IMR-90 (cell line): ENCODE measurements around the gene ELOVL5. TPM values are rescaled to one million over a fixed set of nuclear protein-coding genes. Genes with fewer than 3 reads are reported as not detected.

Source experiments
- ATAC-seq: fragments of 200-7000 bp; cut with Tn5 transposase; 2 replicates; pipeline ENCODE4 v1.9.1; 2020; ENCODE audit warnings: low read depth, mild to moderate bottlenecking, moderate library complexity
- BruUV-seq: library from RNA; stranded (reverse); fragments of 400-500 nt; replicated peaks from 2 replicates; lab custom pipeline; 2021; lab: Mats Ljungman, UMichigan
- CTCF ChIA-PET: fragments of 300-600 bp; formaldehyde crosslinking; extraction: SDS; loops from one replicate; lab custom pipeline; 2021; ENCODE audit warnings: antibody characterized with exemption; lab: Yijun Ruan, JAX
- POLR2A ChIA-PET: fragments of 300-600 bp; sonication (Branson Sonifier 250); formaldehyde crosslinking; loops from one replicate; lab custom pipeline; 2022; ENCODE audit warnings: antibody characterized with exemption; ENCODE audit not compliant: unreplicated experiment; lab: Charles Lee
- DNase-seq: peaks from one replicate; pipeline ENCODE4 v3.0.0; 2013
- H2AFZ ChIP-seq: replicated peaks from 2 replicates; pipeline ENCODE3; 2013; ENCODE audit warnings: low read length, mild to moderate bottlenecking; ENCODE audit not compliant: poor library complexity
- H2AK5ac ChIP-seq: 2 replicates; pipeline ENCODE4 v1.6.1; 2013; ENCODE audit warnings: low read depth, low read length, inconsistent platforms
- H2AK9ac ChIP-seq: replicated peaks from 2 replicates; pipeline ENCODE3; 2013; ENCODE audit warnings: mild to moderate bottlenecking, low read depth, low read length, moderate library complexity; ENCODE audit not compliant: poor library complexity
- H2BK120ac ChIP-seq: 2 replicates; pipeline ENCODE4 v1.6.1; 2013; ENCODE audit warnings: low read depth, low read length, inconsistent platforms
- H2BK15ac ChIP-seq: 3 replicates; pipeline ENCODE4 v1.6.1; 2013; ENCODE audit warnings: low read depth, low read length, inconsistent platforms
- H2BK20ac ChIP-seq: 2 replicates; pipeline ENCODE4 v1.6.1; 2013; ENCODE audit warnings: low read depth, mild to moderate bottlenecking, inconsistent platforms, low read length, moderate library complexity
- H2BK5ac ChIP-seq: 2 replicates; pipeline ENCODE4 v1.6.1; 2013; ENCODE audit warnings: mild to moderate bottlenecking, low read depth, low read length, inconsistent platforms; ENCODE audit not compliant: poor library complexity, severe bottlenecking
- H3K14ac ChIP-seq: replicated peaks from 2 replicates; pipeline ENCODE4 v1.6.1; 2013; ENCODE audit warnings: low read depth, low read length, inconsistent platforms
- H3K18ac ChIP-seq: 2 replicates; pipeline ENCODE4 v1.6.1; 2013; ENCODE audit warnings: low read depth, low read length, control low read depth
- H3K23ac ChIP-seq: 2 replicates; pipeline ENCODE4 v1.6.1; 2013; ENCODE audit warnings: low read depth, low read length, inconsistent platforms
- H3K27ac ChIP-seq: 2 replicates; pipeline ENCODE4 v1.5.1; 2013; ENCODE audit warnings: mild to moderate bottlenecking, control low read depth, low read length; ENCODE audit not compliant: insufficient read depth
- H3K27me3 ChIP-seq: 2 replicates; pipeline ENCODE4 v1.6.1; 2013; ENCODE audit warnings: low read length; ENCODE audit not compliant: control insufficient read depth, insufficient read depth
- H3K36me3 ChIP-seq: 2 replicates; pipeline ENCODE4 v1.6.1; 2013; ENCODE audit warnings: low read length, mixed read lengths; ENCODE audit not compliant: control insufficient read depth, insufficient read depth
- H3K4ac ChIP-seq: 2 replicates; pipeline ENCODE4 v1.6.1; 2013; ENCODE audit warnings: low read depth, low read length, inconsistent platforms
- H3K4me1 ChIP-seq: 2 replicates; pipeline ENCODE4 v1.6.1; 2013; ENCODE audit warnings: low read length, mixed read lengths; ENCODE audit not compliant: control insufficient read depth, insufficient read depth
- H3K4me2 ChIP-seq: 2 replicates; pipeline ENCODE4 v1.6.1; 2013; ENCODE audit warnings: low read depth, mild to moderate bottlenecking, control low read depth, low read length, moderate library complexity
- H3K4me3 ChIP-seq: 2 replicates; pipeline ENCODE4 v1.5.1; 2013; ENCODE audit warnings: low read depth, mild to moderate bottlenecking, control low read depth, low read length, moderate library complexity; ENCODE audit not compliant: insufficient read depth
- H3K56ac ChIP-seq: 2 replicates; pipeline ENCODE4 v1.6.1; 2013; ENCODE audit warnings: low read length, inconsistent platforms; ENCODE audit not compliant: insufficient read depth; ENCODE audit errors: extremely low read depth
- H3K79me1 ChIP-seq, 2 experiments: 2 replicates each; pipeline ENCODE4 v1.6.1; 2013; ENCODE audit warnings: low read length in 2 of 2, inconsistent platforms in 1 of 2, low read depth in 1 of 2
- H3K9ac ChIP-seq: 2 replicates; pipeline ENCODE4 v1.6.1; 2013; ENCODE audit warnings: low read depth, low read length, control low read depth
- H3K9me1 ChIP-seq: 2 replicates; pipeline ENCODE4 v1.6.1; 2013; ENCODE audit warnings: low read length, inconsistent platforms; ENCODE audit not compliant: insufficient read depth
- H3K9me3 ChIP-seq: 2 replicates; pipeline ENCODE4 v1.6.1; 2013; ENCODE audit warnings: low read length; ENCODE audit not compliant: control insufficient read depth, insufficient read depth
- H4K20me1 ChIP-seq: 2 replicates; pipeline ENCODE4 v1.6.1; 2013; ENCODE audit warnings: low read length, inconsistent platforms; ENCODE audit not compliant: insufficient read depth
- H4K5ac ChIP-seq: 2 replicates; pipeline ENCODE4 v1.6.1; 2013; ENCODE audit warnings: mild to moderate bottlenecking, low read depth, low read length, control low read depth
- H4K8ac ChIP-seq, 2 experiments: 2 replicates each; pipeline ENCODE4 v1.6.1; 2013; ENCODE audit warnings: low read depth in 2 of 2, low read length in 2 of 2, control low read depth in 1 of 2, inconsistent platforms in 1 of 2
- H4K91ac ChIP-seq: 2 replicates; pipeline ENCODE4 v1.6.1; 2013; ENCODE audit warnings: low read depth, low read length, inconsistent platforms; ENCODE audit not compliant: insufficient read depth
- CTCF ChIP-seq: conservative IDR thresholded peaks from 2 replicates; pipeline ENCODE4 v1.5.1; 2012; ENCODE audit warnings: mild to moderate bottlenecking, low read depth, low read length, improper control_type of control experiment
- MAZ ChIP-seq: IDR thresholded peaks from 2 replicates; pipeline ENCODE4 v1.6.1; 2012; ENCODE audit warnings: low read depth, mild to moderate bottlenecking, low read length, improper control_type of control experiment, moderate library complexity, borderline replicate concordance
- WGBS, 2 experiments: methylation state at CpG; one replicate each; pipeline versions ENCODE4 v1.1.5 to v1.1.7; 2013; ENCODE audit warnings: missing lambda C conversion rate in 2 of 2; ENCODE audit not compliant: insufficient read length in 1 of 2; ENCODE audit errors: extremely low coverage in 2 of 2; 5-methylcytosine and 5-hydroxymethylcytosine counted together
- dilution Hi-C: fragments of 300-500 bp; cut with HindIII; formaldehyde crosslinking; loops from one replicate; pipeline ENCODE4 v1.14.3; 2018; ENCODE audit warnings: low sequenced_read_pairs; ENCODE audit not compliant: unreplicated experiment
- in situ Hi-C: fragments of 300-500 bp; cut with MboI; formaldehyde crosslinking; loops from 3 replicates; pipeline ENCODE4 v1.14.3; 2019; ENCODE audit warnings: low sequenced_read_pairs, inconsistent platforms, mixed read lengths
- intact Hi-C: fragments of 100-400 bp; cut with micrococcal nuclease; formaldehyde crosslinking; loops from 2 replicates; pipeline ENCODE4 v1.10.0; 2022
- polyA plus RNA-seq, 3 experiments: library from polyadenylated mRNA; depleted of rRNA; stranded (reverse); fragments of >200 nt; gene quantifications; 2 replicates each; pipeline ENCODE4 v1.2.3, GENCODE V29; 2012; ENCODE audit warnings: low replicate concordance in 1 of 3
- total RNA-seq: library from RNA; depleted of rRNA; stranded (reverse); fragments of >200 nt; gene quantifications from 2 replicates; pipeline ENCODE4 v1.2.3, GENCODE V29; 2012

The ELOVL5 gene
- total and polyA plus RNA-seq, 2 of the 4 experiments (the other 2 are of a cell fraction): 32.1 to 42.3 TPM

DNA sequence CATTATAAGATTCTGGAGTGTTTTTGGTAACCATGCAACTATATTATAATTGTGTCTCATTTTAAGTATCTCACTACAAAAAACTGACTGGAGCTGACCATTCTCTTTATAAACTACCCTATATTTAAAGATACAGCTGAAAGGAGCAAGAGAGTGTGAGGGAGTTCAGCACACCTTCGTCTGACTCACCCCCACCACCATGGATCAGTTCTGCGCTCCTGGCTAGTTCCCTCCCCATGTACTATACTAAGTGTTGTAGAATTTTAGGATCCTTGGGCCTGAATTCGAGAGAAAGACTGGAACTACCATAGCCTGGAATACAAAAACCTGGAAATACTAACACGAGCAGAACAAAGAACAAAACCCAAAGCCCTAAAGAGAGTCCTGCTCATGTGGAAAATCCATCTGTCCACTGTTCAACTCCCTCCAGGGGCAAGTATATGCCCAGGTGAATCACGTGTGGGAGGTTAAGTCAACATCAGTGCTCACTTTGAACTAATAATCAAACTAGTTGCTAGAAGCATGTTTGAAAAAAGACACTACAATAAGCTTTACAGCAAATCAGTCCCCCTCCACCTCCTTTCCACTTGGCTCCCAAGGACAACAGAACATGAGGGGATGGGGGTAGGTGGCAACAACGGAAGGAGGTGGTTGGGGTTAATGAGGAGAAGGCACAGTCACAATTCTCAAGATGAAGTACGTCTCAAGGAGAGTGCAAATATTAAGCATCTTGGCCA is 46.8 kb downstream of the ELOVL5 start:
- Histone ChIP-seq H3K36me3 (no peaks in the 10 kb centered on the region), H2BK20ac (peak overlapping the region; percentile 82), H3K9me1 (peaks cover 23% of the 10 kb centered on the region), H3K4ac (peak overlapping the region; percentile 90), H3K27me3 (no peaks in the 10 kb centered on the region), H3K9me3 (no peaks in the 10 kb centered on the region), H3K4me3 (no peak overlapping the region), H3K27ac (no peak overlapping the region; the same call in 1 of the 2 replicates), H2BK120ac (peak overlapping the region; percentile 87), H2BK5ac (peak overlapping the region; percentile 60), H3K4me1 (peaks cover 2% of the 10 kb centered on the region), H2AFZ (peak overlapping the region; percentile 26), H3K4me2 (no peak overlapping the region), H4K5ac (peak overlapping the region; percentile 73; the same call in 1 of the 2 replicates), H4K8ac (peak overlapping the region; percentile 46 to 87; a peak in 2 of 4 replicates), H3K79me1 (peaks cover 49 to 63% of the 10 kb centered on the region in 2 experiments), H4K20me1 (peaks cover 3% of the 10 kb centered on the region), H3K14ac (peak overlapping the region; percentile 93), H3K56ac (peak overlapping the region; percentile 63; the same call in 1 of the 2 replicates), H3K18ac (peak overlapping the region; percentile 56; the same call in 1 of the 2 replicates), H2BK15ac (peak overlapping the region; percentile 99; the same call in 2 of the 3 replicates), H2AK9ac (peak overlapping the region; percentile 92), H3K9ac (peak overlapping the region; percentile 63; the same call in 1 of the 2 replicates), H4K91ac (peak overlapping the region; percentile 92), H2AK5ac (peak overlapping the region; percentile 98), H3K23ac (peak overlapping the region; percentile 90)
- BruUV-seq: no TSS peak
- intact Hi-C loops (no loop called here), dilution Hi-C loops (no loop called here), in situ Hi-C loops (no loop called here)
- 0 out of 2 replicates have a peak, but pooled peaks have one; percentile 12 for ATAC-seq
- ChIA-PET POLR2A (no interaction called here), CTCF (no interaction called here)
- DNase-seq: no peak
- WGBS, 2 experiments: no CpG with 5 or more reads among the region's 7 CpGs
- TF ChIP-seq CTCF (no peak), MAZ (no peak)
